ACC112 (cell line): Measurements from ENCODE around the gene NFIA.
A peak's percentile ranks its signal among the peaks of the same experiment; 100 is the strongest.

Experiments used
- H2AFZ ChIP-seq: fragments of 200-600 bp; sonication (generic); one replicate; pipeline ENCODE4 v1.6.0; 2017; ENCODE audit warnings: antibody characterized with exemption, low read length; ENCODE audit not compliant: unreplicated experiment
- H3K27ac ChIP-seq: fragments of 200-600 bp; sonication (generic); 2 replicates; pipeline ENCODE4 v1.5.1; 2014; ENCODE audit warnings: low read depth, mild to moderate bottlenecking, antibody characterized with exemption, low read length, moderate library complexity
- H3K27me3 ChIP-seq: fragments of 200-600 bp; sonication (generic); 2 replicates; pipeline ENCODE4 v1.6.1; 2014; ENCODE audit warnings: mild to moderate bottlenecking, antibody characterized with exemption, low read length, moderate library complexity, mixed read lengths; ENCODE audit not compliant: insufficient read depth
- H3K36me3 ChIP-seq: fragments of 200-600 bp; sonication (generic); 2 replicates; pipeline ENCODE4 v1.6.1; 2016; ENCODE audit warnings: mild to moderate bottlenecking, antibody characterized with exemption, low read length, moderate library complexity, mixed read lengths; ENCODE audit not compliant: insufficient read depth
- H3K4me1 ChIP-seq: fragments of 200-600 bp; sonication (generic); one replicate; pipeline ENCODE4 v1.6.1; 2016; ENCODE audit warnings: low read length, mixed read lengths; ENCODE audit not compliant: insufficient read depth, unreplicated experiment, control insufficient read depth
- H3K4me3 ChIP-seq: fragments of 200-600 bp; sonication (generic); 2 replicates; pipeline ENCODE4 v1.5.1; 2014; ENCODE audit warnings: mild to moderate bottlenecking, low read depth, low read length
- H3K79me2 ChIP-seq: fragments of 200-600 bp; sonication (generic); one replicate; pipeline ENCODE4 v1.6.0; 2016; ENCODE audit warnings: low read length; ENCODE audit not compliant: control insufficient read depth, unreplicated experiment, insufficient read depth

NFIA gene

GRCh38 chr1:61141288-61142042 is 59.1 kb downstream of the NFIA start:
- Histone ChIP-seq H3K4me3 (peak overlapping the region; percentile 69), H3K27ac (peak overlapping the region; percentile 96), H3K36me3 (no peaks in the 10 kb centered on the region), H2AFZ (peak overlapping the region; percentile 37), H3K27me3 (no peaks in the 10 kb centered on the region), H3K79me2 (peaks cover 36% of the 10 kb centered on the region), H3K4me1 (peaks cover 56% of the 10 kb centered on the region)

GRCh38 chr1:61142043-61142440 is 59.7 kb downstream of the NFIA start:
- Histone ChIP-seq H3K27ac (peak overlapping the region; percentile 96), H3K4me1 (peaks cover 56% of the 10 kb centered on the region)

GRCh38 chr1:61142726-61143500 is 60.6 kb downstream of the NFIA start:
- Histone ChIP-seq H3K36me3 (no peaks in the 10 kb centered on the region), H2AFZ (no peak overlapping the region), H3K27ac (peak overlapping the region; percentile 96; the same call in 1 of the 2 replicates), H3K4me1 (peaks cover 56% of the 10 kb centered on the region), H3K27me3 (no peaks in the 10 kb centered on the region), H3K4me3 (no peak overlapping the region), H3K79me2 (peaks cover 36% of the 10 kb centered on the region)

More at GRCh38 chr1:61142043-61142440, 59.7 kb downstream of the NFIA start:
- H3K79me2 ChIP-seq = peaks cover 39% of the 10 kb centered on the region
- H3K27me3 ChIP-seq = no peaks in the 10 kb centered on the region
- peak overlapping the region; percentile 69 for H3K4me3 ChIP-seq
- H3K36me3 ChIP-seq = no peaks in the 10 kb centered on the region
- H2AFZ ChIP-seq = no peak overlapping the region

GRCh38 chr1:61143821-61144424 is 61.6 kb downstream of the NFIA start:
- Histone ChIP-seq H2AFZ (no peak overlapping the region), H3K4me1 (peaks cover 52% of the 10 kb centered on the region), H3K79me2 (peaks cover 43% of the 10 kb centered on the region), H3K27me3 (no peaks in the 10 kb centered on the region), H3K27ac (peak overlapping the region; percentile 2; the same call in 1 of the 2 replicates), H3K36me3 (no peaks in the 10 kb centered on the region), H3K4me3 (no peak overlapping the region)

GRCh38 chr1:61149010-61149860 is 66.9 kb downstream of the NFIA start:
- Histone ChIP-seq H3K27me3 (no peaks in the 10 kb centered on the region), H3K79me2 (peaks cover 37% of the 10 kb centered on the region), H3K4me3 (no peak overlapping the region), H3K4me1 (peaks cover 1% of the 10 kb centered on the region), H3K27ac (no peak overlapping the region), H3K36me3 (peaks cover 4% of the 10 kb centered on the region; the same call in 1 of the 2 replicates), H2AFZ (no peak overlapping the region)

GRCh38 chr1:61151565-61151964 is 69.2 kb downstream of the NFIA start:
- Histone ChIP-seq H3K4me1 (peaks cover under 1% of the 10 kb centered on the region), H2AFZ (no peak overlapping the region), H3K27me3 (no peaks in the 10 kb centered on the region), H3K27ac (no peak overlapping the region), H3K79me2 (peaks cover 27% of the 10 kb centered on the region), H3K4me3 (no peak overlapping the region), H3K36me3 (peaks cover 4% of the 10 kb centered on the region; the same call in 1 of the 2 replicates)

GRCh38 chr1:61152066-61152465 is 69.7 kb downstream of the NFIA start:
- H3K27me3 ChIP-seq = no peaks in the 10 kb centered on the region
- H3K79me2 ChIP-seq = peaks cover 24% of the 10 kb centered on the region
- no peak overlapping the region for H3K4me3 ChIP-seq
- peaks cover 5% of the 10 kb centered on the region for H3K4me1 ChIP-seq
- H2AFZ ChIP-seq = no peak overlapping the region
- H3K27ac ChIP-seq = no peak overlapping the region
- H3K36me3 ChIP-seq = peaks cover 4% of the 10 kb centered on the region; the same call in 1 of the 2 replicates

- Histone ChIP-seq H3K27me3 (no peaks in the 10 kb centered on the region), H3K36me3 (peaks cover 4% of the 10 kb centered on the region; the same call in 1 of the 2 replicates), H3K27ac (no peak overlapping the region), H3K4me1 (peaks cover 10% of the 10 kb centered on the region), H2AFZ (no peak overlapping the region), H3K79me2 (peaks cover 24% of the 10 kb centered on the region), H3K4me3 (no peak overlapping the region)
Measured at GRCh38 chr1:61152469-61153105, 70.2 kb downstream of the NFIA start.

- H3K36me3 ChIP-seq = peaks cover 4% of the 10 kb centered on the region; the same call in 1 of the 2 replicates
Measured at GRCh38 chr1:61156576-61157467, 74.5 kb downstream of the NFIA start.

More at GRCh38 chr1:61156576-61157467, 74.5 kb downstream of the NFIA start:
- Histone ChIP-seq H3K4me1 (peaks cover 20% of the 10 kb centered on the region), H3K79me2 (peaks cover 20% of the 10 kb centered on the region), H3K27ac (peak overlapping the region; percentile 7), H3K27me3 (no peaks in the 10 kb centered on the region), H3K4me3 (no peak overlapping the region), H2AFZ (peak overlapping the region; percentile 9)
